ENCODE measurements around the gene STPG3.
"Not testable (repeated sequence)": the region's sequence is repeated elsewhere in the genome, so short reads cannot be mapped to it uniquely, and the experiment has no call there.

DNA sequence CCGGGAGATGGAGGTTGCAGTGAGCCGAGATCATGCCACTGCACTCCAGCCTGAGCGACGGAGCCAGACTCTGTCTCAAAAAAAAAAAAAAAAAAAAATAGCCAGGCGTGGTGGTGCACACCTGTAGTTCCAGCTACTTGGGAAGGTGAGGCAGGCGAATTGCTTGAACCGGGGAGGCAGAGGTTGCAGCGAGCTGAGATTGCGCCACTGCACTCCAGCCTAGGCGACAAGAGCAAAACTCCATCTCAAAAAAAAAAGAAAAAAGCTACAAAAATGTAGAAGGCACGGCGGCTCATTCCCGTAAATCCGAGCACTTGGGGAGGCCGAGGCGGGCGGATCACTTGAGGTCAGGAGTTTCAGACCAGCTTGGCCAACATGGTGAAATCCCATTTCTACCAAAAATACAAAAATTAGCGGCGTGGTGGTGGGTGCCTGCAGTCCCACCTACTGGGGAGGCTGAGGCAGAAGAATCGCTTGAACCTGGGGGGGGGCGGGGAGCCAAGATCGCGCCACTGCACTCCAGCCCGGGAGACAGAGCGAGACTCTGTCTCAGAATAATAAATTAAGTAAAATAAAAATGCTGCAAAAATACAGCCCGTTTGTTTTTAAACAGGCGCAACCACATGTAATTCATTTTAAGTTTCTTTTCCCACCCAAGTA is 11.4 kb upstream of the STPG3 start:
- TF ChIP-seq POLR2A (IDR thresholded peaks at IDR 0.05), result not testable (repeated sequence)
- TF ChIP-seq, protein P1, sequence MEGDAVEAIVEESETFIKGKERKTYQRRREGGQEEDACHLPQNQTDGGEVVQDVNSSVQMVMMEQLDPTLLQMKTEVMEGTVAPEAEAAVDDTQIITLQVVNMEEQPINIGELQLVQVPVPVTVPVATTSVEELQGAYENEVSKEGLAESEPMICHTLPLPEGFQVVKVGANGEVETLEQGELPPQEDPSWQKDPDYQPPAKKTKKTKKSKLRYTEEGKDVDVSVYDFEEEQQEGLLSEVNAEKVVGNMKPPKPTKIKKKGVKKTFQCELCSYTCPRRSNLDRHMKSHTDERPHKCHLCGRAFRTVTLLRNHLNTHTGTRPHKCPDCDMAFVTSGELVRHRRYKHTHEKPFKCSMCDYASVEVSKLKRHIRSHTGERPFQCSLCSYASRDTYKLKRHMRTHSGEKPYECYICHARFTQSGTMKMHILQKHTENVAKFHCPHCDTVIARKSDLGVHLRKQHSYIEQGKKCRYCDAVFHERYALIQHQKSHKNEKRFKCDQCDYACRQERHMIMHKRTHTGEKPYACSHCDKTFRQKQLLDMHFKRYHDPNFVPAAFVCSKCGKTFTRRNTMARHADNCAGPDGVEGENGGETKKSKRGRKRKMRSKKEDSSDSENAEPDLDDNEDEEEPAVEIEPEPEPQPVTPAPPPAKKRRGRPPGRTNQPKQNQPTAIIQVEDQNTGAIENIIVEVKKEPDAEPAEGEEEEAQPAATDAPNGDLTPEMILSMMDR (IDR thresholded peaks at IDR 0.05), result not testable (repeated sequence)
